ACC112 (cell line): ENCODE data around the gene TSSK1B.
"Not testable (repeated sequence)": the region's sequence is repeated elsewhere in the genome, so short reads cannot be mapped to it uniquely, and the experiment has no call there.

Source experiments
- H2AFZ ChIP-seq: fragments of 200-600 bp; sonication (generic); one replicate; pipeline ENCODE4 v1.6.0; 2017; ENCODE audit warnings: antibody characterized with exemption, low read length; ENCODE audit not compliant: unreplicated experiment
- H3K27ac ChIP-seq: fragments of 200-600 bp; sonication (generic); 2 replicates; pipeline ENCODE4 v1.5.1; 2014; ENCODE audit warnings: low read depth, mild to moderate bottlenecking, antibody characterized with exemption, low read length, moderate library complexity
- H3K27me3 ChIP-seq: fragments of 200-600 bp; sonication (generic); 2 replicates; pipeline ENCODE4 v1.6.1; 2014; ENCODE audit warnings: mild to moderate bottlenecking, antibody characterized with exemption, low read length, moderate library complexity, mixed read lengths; ENCODE audit not compliant: insufficient read depth
- H3K36me3 ChIP-seq: fragments of 200-600 bp; sonication (generic); 2 replicates; pipeline ENCODE4 v1.6.1; 2016; ENCODE audit warnings: mild to moderate bottlenecking, antibody characterized with exemption, low read length, moderate library complexity, mixed read lengths; ENCODE audit not compliant: insufficient read depth
- H3K4me1 ChIP-seq: fragments of 200-600 bp; sonication (generic); one replicate; pipeline ENCODE4 v1.6.1; 2016; ENCODE audit warnings: low read length, mixed read lengths; ENCODE audit not compliant: insufficient read depth, unreplicated experiment, control insufficient read depth
- H3K4me3 ChIP-seq: fragments of 200-600 bp; sonication (generic); 2 replicates; pipeline ENCODE4 v1.5.1; 2014; ENCODE audit warnings: mild to moderate bottlenecking, low read depth, low read length
- H3K79me2 ChIP-seq: fragments of 200-600 bp; sonication (generic); one replicate; pipeline ENCODE4 v1.6.0; 2016; ENCODE audit warnings: low read length; ENCODE audit not compliant: control insufficient read depth, unreplicated experiment, insufficient read depth

Gene TSSK1B

GRCh38 chr5:113397986-113398385 is 36.8 kb downstream of the TSSK1B start:
- not testable (repeated sequence) for H3K4me1 ChIP-seq, H3K36me3 ChIP-seq

GRCh38 chr5:113397046-113397445 is 37.7 kb downstream of the TSSK1B start:
- no peaks in the 10 kb centered on the region for H3K27me3 ChIP-seq
- no peaks in the 10 kb centered on the region for H3K4me1 ChIP-seq
- no peak overlapping the region for H2AFZ ChIP-seq
- H3K27ac ChIP-seq = no peak overlapping the region
- H3K79me2 ChIP-seq = no peaks in the 10 kb centered on the region
- H3K4me3 ChIP-seq = no peak overlapping the region
- H3K36me3 ChIP-seq = no peaks in the 10 kb centered on the region

More at GRCh38 chr5:113397986-113398385, 36.8 kb downstream of the TSSK1B start:
- not testable (repeated sequence) for H2AFZ ChIP-seq, H3K27me3 ChIP-seq, H3K27ac ChIP-seq, H3K4me3 ChIP-seq, H3K79me2 ChIP-seq

GRCh38 chr5:113394658-113395057 is 40.1 kb downstream of the TSSK1B start:
- H3K4me3 ChIP-seq = no peak overlapping the region
- H3K79me2 ChIP-seq = no peaks in the 10 kb centered on the region
- H3K4me1 ChIP-seq = no peaks in the 10 kb centered on the region
- H2AFZ ChIP-seq = no peak overlapping the region
- H3K27ac ChIP-seq = no peak overlapping the region
- H3K27me3 ChIP-seq = no peaks in the 10 kb centered on the region
- H3K36me3 ChIP-seq = no peaks in the 10 kb centered on the region

GRCh38 chr5:113390224-113390623 is 44.6 kb downstream of the TSSK1B start:
- H3K27me3 ChIP-seq = no peaks in the 10 kb centered on the region
- no peak overlapping the region for H3K27ac ChIP-seq
- H2AFZ ChIP-seq = no peak overlapping the region
- no peaks in the 10 kb centered on the region for H3K79me2 ChIP-seq
- H3K36me3 ChIP-seq = no peaks in the 10 kb centered on the region
- H3K4me3 ChIP-seq = no peak overlapping the region
- H3K4me1 ChIP-seq = no peaks in the 10 kb centered on the region

- H3K4me1 ChIP-seq = no peaks in the 10 kb centered on the region
- H3K27ac ChIP-seq = no peak overlapping the region
- H3K36me3 ChIP-seq = no peaks in the 10 kb centered on the region
- no peaks in the 10 kb centered on the region for H3K27me3 ChIP-seq
- no peak overlapping the region for H2AFZ ChIP-seq
- no peaks in the 10 kb centered on the region for H3K79me2 ChIP-seq
- H3K4me3 ChIP-seq = no peak overlapping the region
Observed at GRCh38 chr5:113389116-113389515, 45.7 kb downstream of the TSSK1B start.

GRCh38 chr5:113387844-113388243 is 46.9 kb downstream of the TSSK1B start:
- Histone ChIP-seq H3K79me2 (no peaks in the 10 kb centered on the region), H3K27me3 (no peaks in the 10 kb centered on the region), H3K27ac (no peak overlapping the region), H3K36me3 (no peaks in the 10 kb centered on the region), H3K4me3 (no peak overlapping the region), H3K4me1 (peaks cover 4% of the 10 kb centered on the region), H2AFZ (no peak overlapping the region)

GRCh38 chr5:113384782-113385285 is 50.0 kb downstream of the TSSK1B start:
- Histone ChIP-seq H3K79me2 (no peaks in the 10 kb centered on the region), H3K27me3 (no peaks in the 10 kb centered on the region), H3K36me3 (no peaks in the 10 kb centered on the region), H3K4me3 (no peak overlapping the region), H2AFZ (no peak overlapping the region), H3K4me1 (peaks cover 8% of the 10 kb centered on the region), H3K27ac (no peak overlapping the region)

GRCh38 chr5:113382731-113383130 is 52.1 kb downstream of the TSSK1B start:
- Histone ChIP-seq H2AFZ (no peak overlapping the region), H3K36me3 (no peaks in the 10 kb centered on the region), H3K4me1 (peaks cover 8% of the 10 kb centered on the region), H3K4me3 (no peak overlapping the region), H3K27me3 (no peaks in the 10 kb centered on the region), H3K27ac (no peak overlapping the region), H3K79me2 (no peaks in the 10 kb centered on the region)
